NCI-H1048 (cell line): ENCODE results near the gene RTKN.

ENCODE experiments used
- DNase-seq: peaks from one replicate; lab custom pipeline; 2025; lab: John Stamatoyannopoulos, UW

Gene RTKN

DNA sequence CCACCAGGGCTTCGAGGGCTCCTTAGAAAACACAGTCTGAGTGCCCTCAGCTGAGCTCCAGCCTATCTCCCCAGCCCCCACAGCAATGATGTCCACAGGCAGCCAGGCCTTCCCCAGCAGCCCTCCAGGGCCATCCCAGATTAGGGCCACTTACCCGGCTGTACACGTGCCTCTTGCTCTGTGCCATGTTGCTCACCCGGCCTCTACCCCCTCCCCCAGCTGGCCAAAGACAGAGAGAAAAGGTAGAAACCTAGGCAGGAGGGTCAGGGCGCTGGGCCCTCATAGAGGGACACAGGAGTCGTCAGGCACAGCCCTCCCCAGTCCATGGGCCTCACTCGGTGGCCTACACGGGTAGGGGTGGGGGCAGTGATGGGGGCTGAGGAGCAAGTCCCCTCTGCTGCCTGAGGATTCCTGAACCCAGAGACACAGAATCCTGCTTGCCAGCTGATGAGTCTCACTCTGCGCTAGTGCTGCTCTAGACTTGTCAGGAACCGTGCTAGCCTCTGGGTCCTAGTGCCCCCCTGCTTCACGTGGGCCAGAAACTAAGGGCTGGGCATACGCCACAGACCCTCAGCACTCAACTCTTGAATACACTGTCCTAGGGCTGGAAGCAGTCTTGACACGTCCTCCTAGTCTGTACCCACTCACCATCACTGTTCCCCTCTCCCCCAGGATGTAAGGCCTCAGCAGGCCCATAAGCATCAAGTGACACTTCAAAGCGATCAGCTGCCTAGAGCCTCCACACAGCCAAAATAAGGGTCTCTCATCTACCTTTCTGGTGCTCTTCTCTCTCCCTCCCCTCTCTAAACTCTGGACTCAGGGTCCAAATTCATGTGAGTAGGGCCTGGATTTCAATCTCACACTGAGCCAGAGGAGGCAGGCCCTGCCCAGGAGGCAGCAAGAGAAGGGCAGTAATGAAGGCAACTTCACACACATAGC lies 61.6 kb downstream of the RTKN start, which contains the start of gene DCTN1:
DCTN1 (minus strand) TSS at position 461 of the 939 bp plus-strand sequence; CDS start at position 187, 274 bp downstream.
- no peak for DNase-seq

GRCh38 chr2:74378007-74378406 lies 63.7 kb downstream of the RTKN start:
- no peak for DNase-seq

GRCh38 chr2:74375838-74376237 lies 65.9 kb downstream of the RTKN start:
- no peak for DNase-seq
